GM19025 (cell line): ENCODE results near the gene SIGLEC5.
"Not testable (repeated sequence)": the region's sequence is repeated elsewhere in the genome, so short reads cannot be mapped to it uniquely, and the experiment has no call there.

Experiments used
- ATAC-seq: cut with Tn5 transposase; IDR thresholded peaks from one replicate; pipeline ENCODE4 v1.9.1; 2021; ENCODE audit warnings: mild to moderate bottlenecking, low read depth, moderate library complexity; ENCODE audit not compliant: unreplicated experiment

The SIGLEC5 gene, protein sequence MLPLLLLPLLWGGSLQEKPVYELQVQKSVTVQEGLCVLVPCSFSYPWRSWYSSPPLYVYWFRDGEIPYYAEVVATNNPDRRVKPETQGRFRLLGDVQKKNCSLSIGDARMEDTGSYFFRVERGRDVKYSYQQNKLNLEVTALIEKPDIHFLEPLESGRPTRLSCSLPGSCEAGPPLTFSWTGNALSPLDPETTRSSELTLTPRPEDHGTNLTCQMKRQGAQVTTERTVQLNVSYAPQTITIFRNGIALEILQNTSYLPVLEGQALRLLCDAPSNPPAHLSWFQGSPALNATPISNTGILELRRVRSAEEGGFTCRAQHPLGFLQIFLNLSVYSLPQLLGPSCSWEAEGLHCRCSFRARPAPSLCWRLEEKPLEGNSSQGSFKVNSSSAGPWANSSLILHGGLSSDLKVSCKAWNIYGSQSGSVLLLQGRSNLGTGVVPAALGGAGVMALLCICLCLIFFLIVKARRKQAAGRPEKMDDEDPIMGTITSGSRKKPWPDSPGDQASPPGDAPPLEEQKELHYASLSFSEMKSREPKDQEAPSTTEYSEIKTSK

GRCh38 chr19:51630315-51630714 lies at the start of gene SIGLEC5:
SIGLEC5 (minus strand) TSS chr19:51630401; CDS start chr19:51630335, 66 bp downstream.
- ATAC-seq, result not testable (repeated sequence)

- ATAC-seq, result no peak
Observed at GRCh38 chr19:51676566-51677083, 46.4 kb upstream of the SIGLEC5 start.

DNA sequence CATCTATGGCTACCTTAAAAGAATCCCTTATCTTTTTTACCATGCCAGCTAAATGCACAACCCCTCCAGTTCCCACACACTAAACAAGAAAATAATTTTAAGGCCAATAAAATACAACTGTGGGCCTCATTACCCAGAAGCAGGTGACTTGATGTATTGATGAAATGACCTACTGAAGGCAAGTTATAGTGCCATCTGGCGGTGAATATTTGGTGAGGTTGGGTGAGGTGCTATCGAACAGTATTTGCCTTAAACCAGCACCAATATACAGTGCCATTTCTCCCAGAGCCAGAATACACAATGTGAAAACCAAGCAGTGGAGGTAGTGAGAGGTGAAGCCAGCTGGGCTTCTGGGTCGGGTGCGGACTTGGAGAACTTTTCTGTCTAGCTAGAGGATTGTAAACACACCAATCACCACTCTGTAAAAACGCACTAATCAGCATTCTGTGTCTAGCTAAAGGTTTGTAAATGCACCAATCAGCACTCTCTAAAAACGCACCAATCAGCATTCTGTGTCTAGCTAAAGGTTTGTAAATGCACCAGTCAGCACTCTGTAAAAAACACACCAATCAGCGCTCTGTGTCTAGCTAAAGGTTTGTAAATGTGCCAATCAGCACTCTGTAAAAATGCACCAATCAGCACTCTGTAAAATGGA lies 45.8 kb upstream of the SIGLEC5 start:
- ATAC-seq, result not testable (repeated sequence)

- no peak for ATAC-seq
Observed at GRCh38 chr19:51668216-51668615, 38.0 kb upstream of the SIGLEC5 start.

DNA sequence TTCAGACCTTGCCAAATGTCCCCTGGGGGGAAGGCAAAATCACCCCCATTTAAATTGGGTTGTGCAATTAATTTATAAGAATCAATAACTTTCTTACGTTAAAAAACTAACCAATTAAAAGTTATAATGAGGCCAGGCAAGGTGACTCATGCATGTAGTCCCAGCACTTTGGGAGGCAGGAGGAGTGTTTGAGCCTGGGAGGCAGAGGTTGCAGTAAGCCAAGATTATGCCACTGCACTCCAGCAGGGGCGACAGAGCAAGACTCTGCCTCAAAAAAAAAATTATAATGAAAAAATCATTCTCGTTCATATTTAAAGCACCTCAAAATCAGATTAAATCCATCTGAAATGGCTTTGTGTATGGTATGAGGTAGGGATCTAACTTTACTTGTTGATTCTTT lies 34.8 kb upstream of the SIGLEC5 start:
- no peak for ATAC-seq

GRCh38 chr19:51664131-51664530 lies 33.9 kb upstream of the SIGLEC5 start:
- ATAC-seq, result no peak

DNA sequence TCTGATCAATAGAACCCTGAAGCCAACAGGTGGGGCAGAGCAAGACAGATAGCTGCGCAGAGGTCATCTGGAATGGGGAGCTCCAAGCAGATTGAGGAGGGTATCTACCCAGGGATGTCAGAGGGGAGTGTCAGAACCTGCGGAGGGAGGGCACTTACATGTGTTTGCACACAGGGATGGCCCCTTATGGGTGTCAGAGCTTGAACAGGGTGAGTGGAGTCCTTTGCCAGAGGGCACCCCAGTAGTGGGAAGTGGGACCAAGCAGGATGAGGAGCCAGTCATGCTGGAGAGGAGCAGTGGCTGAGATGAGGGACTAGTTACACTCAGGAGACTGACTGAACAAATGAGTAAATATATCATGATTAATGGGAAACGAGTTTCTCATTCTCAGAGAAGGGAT lies 33.4 kb upstream of the SIGLEC5 start:
- no peak for ATAC-seq

DNA sequence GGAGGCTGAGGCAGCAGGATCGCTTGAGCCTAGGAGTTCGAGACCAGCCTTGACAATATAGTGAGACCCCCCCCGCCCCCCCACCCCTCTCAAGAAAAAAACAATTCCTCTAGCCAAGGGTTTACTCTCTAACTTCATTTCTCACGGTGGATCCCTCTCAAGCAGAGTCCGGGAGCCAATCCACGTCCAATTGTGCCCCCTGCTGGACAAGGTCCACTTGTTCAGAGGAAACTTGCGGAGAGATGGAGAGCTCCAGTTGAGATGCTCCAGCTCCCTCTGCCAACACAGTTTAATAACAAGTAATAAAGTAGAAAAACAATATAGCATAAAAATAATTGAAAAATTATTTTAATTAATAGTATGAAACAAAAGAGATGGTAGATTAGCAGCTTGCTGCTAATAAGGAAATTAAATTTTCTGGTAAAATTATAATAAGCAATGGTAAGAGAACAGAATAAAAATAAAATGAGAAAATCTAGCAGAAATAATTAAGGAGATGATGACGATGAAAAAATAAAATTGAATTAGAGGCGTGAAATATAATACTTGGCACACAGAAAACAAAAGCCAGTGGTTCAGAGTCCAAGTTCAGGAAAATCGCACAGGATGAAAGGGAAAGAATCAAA lies 30.9 kb upstream of the SIGLEC5 start:
- ATAC-seq, result no peak

DNA sequence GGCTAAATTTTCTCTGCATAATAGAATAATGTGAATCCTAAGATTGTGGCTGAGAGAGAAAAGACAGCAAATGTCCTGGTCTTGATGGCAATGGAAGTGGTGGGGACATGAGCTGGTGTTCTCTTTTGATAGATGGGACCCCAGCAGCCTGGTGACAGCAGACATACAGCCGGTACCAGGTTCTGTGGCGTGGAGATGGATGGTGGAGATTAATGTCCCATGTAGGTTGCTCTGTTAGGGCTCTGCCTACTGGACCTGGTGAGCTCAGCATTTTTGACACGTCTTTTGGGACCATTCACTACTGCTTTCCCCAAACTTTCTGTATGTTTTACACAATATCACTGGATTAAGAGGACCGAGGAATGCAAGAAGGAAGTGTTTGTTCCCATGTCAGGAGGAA lies 24.6 kb upstream of the SIGLEC5 start:
- no peak for ATAC-seq

DNA sequence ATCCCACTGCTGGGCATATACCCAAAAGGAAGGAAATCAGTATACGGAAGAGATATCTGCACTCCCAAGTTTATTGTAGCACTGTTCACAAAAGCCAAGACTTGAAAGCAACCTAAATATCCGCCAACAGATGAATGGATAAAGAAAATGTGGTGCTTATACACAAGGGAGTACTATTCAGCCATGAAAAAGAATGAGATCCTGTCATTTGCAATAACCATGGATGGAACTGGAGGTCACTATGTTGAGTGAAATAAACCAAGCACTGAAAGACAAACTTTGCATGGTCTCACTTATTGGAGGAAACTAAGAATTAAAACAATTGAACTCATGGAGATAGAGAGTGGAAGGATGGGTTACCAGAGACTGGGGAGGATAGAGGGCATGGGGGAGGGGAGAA lies 23.0 kb upstream of the SIGLEC5 start:
- ATAC-seq, result no peak

DNA sequence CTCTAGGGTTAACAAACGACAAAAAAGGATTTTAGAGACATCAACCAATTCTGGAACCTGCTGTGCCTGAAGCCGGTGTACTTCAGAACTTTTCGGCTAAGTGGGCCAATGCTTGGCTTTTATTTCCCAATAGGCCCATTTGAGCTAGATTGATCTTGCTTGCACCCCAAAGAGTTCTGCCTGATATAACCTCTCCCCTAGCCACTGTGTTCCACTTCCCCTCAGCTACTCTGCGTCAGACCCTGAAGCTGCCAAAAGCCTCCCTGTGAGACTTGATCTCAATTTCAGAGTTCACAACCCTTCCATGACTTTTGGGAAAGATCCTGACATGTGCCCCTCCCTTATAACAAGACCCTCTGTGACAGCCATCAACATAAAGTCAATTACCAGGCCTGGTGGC lies 22.1 kb upstream of the SIGLEC5 start:
- no peak for ATAC-seq

DNA sequence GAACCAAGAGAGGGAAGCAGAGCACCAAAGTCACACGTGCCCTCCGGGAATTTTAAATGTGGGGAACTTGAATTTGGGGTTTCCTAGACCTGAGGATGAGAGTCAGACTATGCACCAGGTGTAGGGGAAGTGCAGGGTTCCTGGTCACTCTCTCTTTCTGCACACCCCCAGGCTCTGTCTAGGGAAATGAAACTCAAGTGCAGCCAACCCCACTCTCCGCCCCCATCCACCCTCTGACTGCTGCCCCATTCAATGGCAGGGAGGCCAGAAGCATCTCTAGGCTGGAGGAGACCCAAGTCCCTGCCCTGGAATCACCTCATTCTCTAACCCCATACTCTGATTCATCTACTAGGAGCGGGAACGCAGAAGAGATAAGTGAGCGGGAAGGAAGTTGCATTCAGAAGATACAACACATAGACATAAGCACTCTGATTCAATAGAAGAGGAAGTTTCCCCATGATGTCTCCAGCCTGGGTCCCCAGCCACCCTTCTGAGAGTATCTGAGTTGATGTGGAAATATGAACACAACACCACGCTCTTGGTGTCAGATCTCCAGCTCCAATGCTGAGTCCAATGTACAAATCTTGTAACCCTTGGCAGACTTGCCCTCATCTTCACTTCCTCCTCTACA lies 21.1 kb upstream of the SIGLEC5 start:
- no peak for ATAC-seq

GRCh38 chr19:51647318-51647717 lies 17.1 kb upstream of the SIGLEC5 start:
- no peak for ATAC-seq

DNA sequence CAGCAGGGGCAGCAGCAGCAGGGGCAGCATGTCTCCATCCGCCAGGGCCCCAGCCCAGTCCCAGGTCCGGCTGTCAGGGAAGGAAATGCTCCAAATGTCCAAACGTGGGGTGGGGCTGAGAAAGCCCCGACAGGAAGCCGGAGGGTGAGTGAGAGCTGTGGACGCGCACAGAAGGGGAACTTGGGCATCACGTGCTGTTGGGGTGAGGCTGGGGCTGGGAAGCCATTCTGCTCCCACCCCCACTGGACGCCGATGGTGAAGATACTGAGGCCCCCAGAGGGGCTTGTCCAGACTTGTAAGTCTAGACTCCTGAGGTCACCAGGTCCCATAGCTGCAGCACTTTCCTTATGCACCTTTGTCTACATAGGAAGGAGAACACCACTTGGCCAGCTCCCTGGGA lies 16.5 kb upstream of the SIGLEC5 start, which contains the start of gene SIGLEC14:
TSS of gene SIGLEC14 (minus strand) at position 96 of the 400 bp plus-strand sequence. CDS start at position 30, 66 bp downstream.
- ATAC-seq, result not testable (repeated sequence)

GRCh38 chr19:51644636-51645271 lies 14.6 kb upstream of the SIGLEC5 start:
- ATAC-seq, result no peak

DNA sequence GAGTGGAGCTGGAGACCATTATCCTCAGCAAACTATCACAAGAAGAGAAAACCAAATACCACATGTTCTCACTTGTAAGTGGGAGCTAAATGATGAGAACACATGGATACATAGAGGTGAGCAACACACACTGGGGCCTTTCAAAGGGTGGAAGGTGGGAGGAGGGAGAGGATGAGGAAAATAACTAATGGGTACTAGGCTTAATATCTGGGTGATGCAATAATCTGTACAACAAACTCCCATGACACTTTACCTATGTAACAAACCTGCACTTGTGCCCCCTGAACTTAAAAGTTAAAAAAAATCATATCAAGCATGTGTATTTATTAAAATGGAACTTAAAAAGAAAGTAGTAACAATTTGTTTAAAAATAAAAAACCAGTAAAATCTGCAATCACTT lies 11.4 kb upstream of the SIGLEC5 start:
- ATAC-seq, result no peak

DNA sequence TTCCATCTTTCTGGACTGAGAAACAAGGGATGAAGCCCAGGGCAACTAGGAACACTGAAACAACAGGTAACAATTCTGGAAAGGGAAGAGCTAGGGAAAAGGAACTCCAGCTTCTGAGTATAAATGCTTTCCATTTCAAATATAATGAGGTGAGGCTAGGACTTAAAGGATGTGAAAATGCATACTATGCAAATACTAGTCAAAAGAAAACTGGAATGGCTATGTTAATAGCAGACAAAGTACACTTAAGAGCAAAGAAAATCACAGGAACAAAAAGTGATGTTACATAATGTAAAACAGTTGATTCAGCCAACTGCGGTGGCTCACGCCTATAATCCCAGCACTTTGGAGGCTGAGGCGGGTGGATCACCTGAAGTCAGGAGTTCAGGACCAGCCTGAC lies 10.2 kb upstream of the SIGLEC5 start:
- no peak for ATAC-seq

DNA sequence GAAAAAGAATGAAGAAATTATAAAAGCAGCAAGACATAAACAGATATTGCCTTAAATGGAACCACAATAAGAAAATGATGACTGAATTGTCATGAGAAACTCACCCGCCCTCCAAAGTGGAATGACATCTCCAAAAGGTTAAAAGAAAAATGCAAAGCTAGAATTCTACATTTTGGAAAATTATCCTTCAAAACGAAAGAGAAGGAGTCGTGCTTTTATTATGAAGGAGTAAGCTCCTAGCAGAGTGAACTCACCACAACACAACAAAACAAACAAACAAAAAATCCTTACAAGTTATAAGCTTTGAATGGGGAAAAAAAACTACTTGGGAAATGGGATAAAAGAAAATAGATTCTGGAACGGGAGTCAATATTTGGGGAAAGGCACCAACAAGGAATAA lies 9.7 kb upstream of the SIGLEC5 start:
- no peak for ATAC-seq

- no peak for ATAC-seq
Observed at GRCh38 chr19:51637362-51637978, 7.3 kb upstream of the SIGLEC5 start.

DNA sequence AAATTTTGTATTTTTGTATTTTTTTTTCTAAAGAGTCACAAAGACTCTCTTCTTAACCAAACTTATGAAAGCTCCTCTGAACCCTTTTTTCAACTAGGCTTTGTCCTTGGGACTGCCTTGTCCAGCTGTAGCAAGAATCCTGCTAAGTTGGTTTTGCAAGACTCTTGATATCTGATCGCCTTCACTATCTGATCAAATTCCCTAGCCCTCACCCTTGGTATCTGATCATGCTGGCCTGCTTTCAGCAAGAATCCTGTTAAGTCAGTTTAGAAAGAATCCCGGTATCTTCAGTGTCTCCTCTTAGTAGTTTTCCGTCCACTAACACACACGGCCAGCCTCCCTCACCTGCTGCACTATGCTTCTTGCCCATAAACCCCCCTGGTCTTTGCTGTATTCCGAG lies 1.9 kb upstream of the SIGLEC5 start:
- ATAC-seq, result no peak
